ENCODE data around the gene CRYGN.

GRCh38 chr7:151428378-151429236 is 11.3 kb downstream of the CRYGN start:
- TF ChIP-seq, protein P1, sequence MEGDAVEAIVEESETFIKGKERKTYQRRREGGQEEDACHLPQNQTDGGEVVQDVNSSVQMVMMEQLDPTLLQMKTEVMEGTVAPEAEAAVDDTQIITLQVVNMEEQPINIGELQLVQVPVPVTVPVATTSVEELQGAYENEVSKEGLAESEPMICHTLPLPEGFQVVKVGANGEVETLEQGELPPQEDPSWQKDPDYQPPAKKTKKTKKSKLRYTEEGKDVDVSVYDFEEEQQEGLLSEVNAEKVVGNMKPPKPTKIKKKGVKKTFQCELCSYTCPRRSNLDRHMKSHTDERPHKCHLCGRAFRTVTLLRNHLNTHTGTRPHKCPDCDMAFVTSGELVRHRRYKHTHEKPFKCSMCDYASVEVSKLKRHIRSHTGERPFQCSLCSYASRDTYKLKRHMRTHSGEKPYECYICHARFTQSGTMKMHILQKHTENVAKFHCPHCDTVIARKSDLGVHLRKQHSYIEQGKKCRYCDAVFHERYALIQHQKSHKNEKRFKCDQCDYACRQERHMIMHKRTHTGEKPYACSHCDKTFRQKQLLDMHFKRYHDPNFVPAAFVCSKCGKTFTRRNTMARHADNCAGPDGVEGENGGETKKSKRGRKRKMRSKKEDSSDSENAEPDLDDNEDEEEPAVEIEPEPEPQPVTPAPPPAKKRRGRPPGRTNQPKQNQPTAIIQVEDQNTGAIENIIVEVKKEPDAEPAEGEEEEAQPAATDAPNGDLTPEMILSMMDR (conservative IDR thresholded peaks at IDR 0.05; ENCODE audit: low read depth in 2 of 2), result no peak
- TF ChIP-seq EZH2phosphoT487 (IDR thresholded peaks at IDR 0.05; ENCODE audit: unreplicated experiment), result no peak
- no peak for TF ChIP-seq REST (IDR thresholded peaks at IDR 0.05; ENCODE audit: unreplicated experiment)
- TF ChIP-seq, protein P2, sequence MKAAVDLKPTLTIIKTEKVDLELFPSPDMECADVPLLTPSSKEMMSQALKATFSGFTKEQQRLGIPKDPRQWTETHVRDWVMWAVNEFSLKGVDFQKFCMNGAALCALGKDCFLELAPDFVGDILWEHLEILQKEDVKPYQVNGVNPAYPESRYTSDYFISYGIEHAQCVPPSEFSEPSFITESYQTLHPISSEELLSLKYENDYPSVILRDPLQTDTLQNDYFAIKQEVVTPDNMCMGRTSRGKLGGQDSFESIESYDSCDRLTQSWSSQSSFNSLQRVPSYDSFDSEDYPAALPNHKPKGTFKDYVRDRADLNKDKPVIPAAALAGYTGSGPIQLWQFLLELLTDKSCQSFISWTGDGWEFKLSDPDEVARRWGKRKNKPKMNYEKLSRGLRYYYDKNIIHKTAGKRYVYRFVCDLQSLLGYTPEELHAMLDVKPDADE (IDR thresholded peaks at IDR 0.05), result no peak
- TF ChIP-seq POLR2AphosphoS5 (IDR thresholded peaks at IDR 0.05; ENCODE audit: low read depth), result no peak
- no peak for TF ChIP-seq EZH2 (IDR thresholded peaks at IDR 0.05; ENCODE audit: low read depth, unreplicated experiment)

All from GM23338 (cell line).